AG10803 (cell line): Measurements from ENCODE around the gene TP53INP2.

Experiments used
- DNase-seq: peaks from one replicate; pipeline ENCODE4 v3.0.0; 2010; ENCODE audit warnings: low read depth
- H3K4me3 ChIP-seq: 2 replicates; pipeline ENCODE4 v1.5.1; 2011; ENCODE audit warnings: mild to moderate bottlenecking, low read length, control low read depth
- TF ChIP-seq, protein P1 (sequence below): conservative IDR thresholded peaks from 2 replicates; pipeline ENCODE4 v1.5.1; 2011; ENCODE audit warnings: mild to moderate bottlenecking, low read length, control low read depth, inconsistent platforms

TP53INP2 gene

DNA sequence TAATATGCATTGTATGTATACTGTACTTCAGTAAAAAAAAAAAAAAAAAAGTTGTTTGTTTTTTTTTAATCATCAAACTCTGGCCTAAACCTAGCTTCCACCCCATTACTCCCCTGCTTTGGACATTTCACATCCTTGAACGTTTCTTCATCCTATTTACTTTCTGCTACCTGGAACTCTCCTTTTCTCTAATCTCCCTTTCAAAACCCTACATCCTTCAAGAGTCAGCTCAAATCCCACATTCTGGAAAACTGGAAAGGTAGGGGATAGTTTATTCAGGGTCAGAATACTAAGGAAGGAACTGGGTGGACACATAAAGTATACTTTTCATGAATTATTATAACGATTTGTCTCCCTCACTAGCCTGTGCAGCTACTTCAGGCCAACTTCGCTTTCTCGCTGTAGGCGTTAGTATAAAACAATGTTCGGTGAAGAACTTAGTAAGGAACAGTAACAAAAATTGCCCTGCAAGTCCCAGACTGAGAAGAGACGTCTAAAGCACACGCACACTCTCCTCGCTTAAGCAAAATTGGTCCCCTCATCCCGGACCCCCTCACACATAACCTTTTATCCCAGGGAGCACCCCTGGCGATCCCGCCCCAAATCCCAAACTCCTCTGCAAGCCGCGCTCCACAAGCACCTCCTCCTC lies 28.0 kb upstream of the TP53INP2 start:
- peak overlapping the region; percentile 86 for H3K4me3 ChIP-seq
- no peak for DNase-seq
- TF ChIP-seq, protein P1, sequence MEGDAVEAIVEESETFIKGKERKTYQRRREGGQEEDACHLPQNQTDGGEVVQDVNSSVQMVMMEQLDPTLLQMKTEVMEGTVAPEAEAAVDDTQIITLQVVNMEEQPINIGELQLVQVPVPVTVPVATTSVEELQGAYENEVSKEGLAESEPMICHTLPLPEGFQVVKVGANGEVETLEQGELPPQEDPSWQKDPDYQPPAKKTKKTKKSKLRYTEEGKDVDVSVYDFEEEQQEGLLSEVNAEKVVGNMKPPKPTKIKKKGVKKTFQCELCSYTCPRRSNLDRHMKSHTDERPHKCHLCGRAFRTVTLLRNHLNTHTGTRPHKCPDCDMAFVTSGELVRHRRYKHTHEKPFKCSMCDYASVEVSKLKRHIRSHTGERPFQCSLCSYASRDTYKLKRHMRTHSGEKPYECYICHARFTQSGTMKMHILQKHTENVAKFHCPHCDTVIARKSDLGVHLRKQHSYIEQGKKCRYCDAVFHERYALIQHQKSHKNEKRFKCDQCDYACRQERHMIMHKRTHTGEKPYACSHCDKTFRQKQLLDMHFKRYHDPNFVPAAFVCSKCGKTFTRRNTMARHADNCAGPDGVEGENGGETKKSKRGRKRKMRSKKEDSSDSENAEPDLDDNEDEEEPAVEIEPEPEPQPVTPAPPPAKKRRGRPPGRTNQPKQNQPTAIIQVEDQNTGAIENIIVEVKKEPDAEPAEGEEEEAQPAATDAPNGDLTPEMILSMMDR: no peak

DNA sequence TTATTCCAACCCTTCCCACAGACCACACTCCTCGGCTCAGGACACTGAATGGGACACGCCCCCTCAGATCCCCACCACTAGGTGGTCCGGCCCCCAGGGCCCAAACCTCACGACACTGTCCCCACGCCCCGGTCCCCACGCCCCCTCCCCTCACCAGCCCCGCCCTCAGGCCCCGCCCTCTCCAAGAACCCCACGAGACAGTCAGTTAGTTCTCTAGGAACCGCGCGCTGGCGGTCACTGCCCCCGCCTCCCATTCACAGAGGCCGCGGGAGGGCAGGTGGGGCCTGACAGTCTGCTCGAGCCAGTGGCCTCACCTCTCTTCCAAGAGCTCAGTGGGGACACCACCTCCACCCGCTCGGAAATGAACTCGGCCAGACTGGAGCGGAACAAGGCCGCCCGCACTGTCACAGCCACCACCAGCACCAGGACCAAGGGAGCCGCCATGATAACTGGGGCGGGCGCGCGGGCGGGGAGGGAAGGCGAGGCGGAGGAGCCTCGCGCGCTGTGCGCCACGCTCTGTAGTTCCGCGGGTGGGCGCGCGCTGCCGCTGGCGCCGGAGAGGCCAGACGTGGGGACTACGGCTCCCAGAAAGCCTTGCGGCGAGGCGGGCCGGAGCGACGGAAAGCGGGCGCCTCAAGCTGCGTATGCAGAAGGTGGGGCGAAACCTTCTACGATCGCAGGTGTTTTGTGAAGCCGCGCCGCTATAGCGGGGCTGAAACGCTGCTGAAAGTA lies 27.3 kb upstream of the TP53INP2 start, which contains the start of gene PIGU:
Gene PIGU (minus strand): TSS at position 451 of the 732 bp plus-strand sequence. CDS start 7 bp downstream, at position 444.
- DNase-seq: peak; percentile 90
- TF ChIP-seq, protein P1: no peak; the same call in 1 of the 2 replicates
- H3K4me3 ChIP-seq: peak within 1 kb of the TSS; percentile 86

DNA sequence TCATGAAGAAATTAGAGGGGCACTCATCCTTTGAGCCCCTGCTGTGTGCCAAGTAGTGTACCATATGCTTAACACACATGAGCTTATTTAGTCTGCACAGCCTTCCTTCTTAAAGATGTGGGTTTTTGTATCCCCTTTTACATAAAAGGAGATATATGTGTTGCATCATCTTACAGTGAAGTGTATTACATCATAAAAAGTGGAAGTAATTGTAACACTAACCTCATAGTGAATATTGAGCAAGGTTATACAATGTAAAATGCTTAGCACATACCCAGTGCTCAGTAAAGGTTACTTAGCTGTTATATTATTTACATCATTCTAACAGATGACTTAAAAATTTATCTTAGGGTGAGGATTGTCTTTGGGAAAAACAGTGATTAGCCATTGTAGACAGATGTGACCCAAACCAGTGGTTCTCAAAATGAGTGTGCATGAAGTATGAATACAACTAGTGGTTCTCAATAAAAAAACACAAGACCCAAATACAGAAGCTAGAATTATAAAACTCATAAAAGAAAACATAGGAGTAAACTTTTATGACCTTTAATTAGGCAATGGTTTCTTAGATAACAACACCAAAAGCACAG lies 23.5 kb upstream of the TP53INP2 start:
- TF ChIP-seq, protein P1: no peak
- no peak overlapping the region for H3K4me3 ChIP-seq
- peak; percentile 8 for DNase-seq

DNA sequence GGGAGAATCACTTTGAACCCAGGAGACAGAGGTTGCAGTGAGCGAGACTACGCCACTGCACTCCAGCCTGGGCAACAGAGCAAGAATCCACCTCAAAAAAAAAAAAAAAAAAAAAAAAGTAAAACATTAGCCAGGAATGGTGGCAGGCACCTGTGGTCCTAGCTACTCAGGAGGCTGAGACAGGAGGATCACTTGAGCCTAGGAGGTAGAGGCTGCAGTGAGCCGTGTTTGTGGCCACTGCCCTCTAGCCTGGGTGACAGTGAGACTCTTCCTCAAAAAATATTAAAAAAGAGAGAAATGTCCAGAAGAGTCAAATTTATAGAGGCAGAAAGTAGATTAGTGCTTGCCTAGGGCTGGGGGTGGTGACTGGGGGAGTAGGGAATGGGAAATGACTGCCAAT lies 20.5 kb upstream of the TP53INP2 start:
- TF ChIP-seq, protein P1: no peak
- DNase-seq: no peak
- H3K4me3 ChIP-seq: no peak overlapping the region

DNA sequence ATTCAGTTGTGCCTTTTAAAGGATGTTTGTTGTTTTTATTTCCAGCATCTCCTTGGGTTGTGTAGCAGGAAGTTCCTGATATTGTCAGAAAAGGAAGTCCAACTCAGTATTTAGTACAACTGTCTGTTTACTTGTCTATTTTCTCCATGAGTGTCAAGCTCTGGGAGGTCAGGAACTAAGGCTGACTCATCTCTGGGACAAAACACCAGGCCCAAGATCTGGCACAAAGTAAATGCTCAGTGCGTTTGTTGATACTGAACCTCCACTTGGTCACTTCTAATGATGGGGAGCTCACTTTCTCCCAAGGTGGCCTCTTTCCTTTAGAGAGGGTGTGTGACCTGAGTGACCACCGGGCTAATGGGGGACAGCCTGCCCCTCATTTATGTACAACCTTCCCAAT lies 14.7 kb upstream of the TP53INP2 start:
- DNase-seq: no peak
- TF ChIP-seq, protein P1: no peak
- no peak overlapping the region for H3K4me3 ChIP-seq

DNA sequence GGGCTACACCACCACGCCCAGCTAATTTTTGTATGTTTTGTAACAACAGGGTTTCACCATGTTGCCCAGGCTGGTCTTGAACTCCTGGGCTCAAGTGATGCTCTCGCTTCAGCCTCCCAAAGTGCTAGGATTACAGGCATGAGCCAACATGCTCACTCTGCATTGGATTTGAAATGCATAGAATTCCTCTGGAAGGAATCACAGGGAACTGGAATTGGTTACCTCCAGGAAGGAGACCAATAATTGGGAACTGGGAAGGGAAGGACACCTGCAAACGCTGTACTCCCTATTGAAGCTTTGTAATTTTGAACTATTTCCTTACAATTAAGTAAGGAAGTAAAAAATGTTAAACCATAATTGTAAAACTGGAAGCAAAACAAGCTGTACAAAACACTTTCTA lies 12.3 kb upstream of the TP53INP2 start:
- no peak overlapping the region for H3K4me3 ChIP-seq
- TF ChIP-seq, protein P1: no peak
- no peak for DNase-seq
